ENCODE results near the gene FMN1. TPM values are rescaled to one million over a fixed set of nuclear protein-coding genes. Genes with fewer than 3 reads are reported as not detected.

Gene FMN1
- total RNA-seq, 6 donors from 2014 or later, result 20.2 to 176 (median 53.8) TPM

DNA sequence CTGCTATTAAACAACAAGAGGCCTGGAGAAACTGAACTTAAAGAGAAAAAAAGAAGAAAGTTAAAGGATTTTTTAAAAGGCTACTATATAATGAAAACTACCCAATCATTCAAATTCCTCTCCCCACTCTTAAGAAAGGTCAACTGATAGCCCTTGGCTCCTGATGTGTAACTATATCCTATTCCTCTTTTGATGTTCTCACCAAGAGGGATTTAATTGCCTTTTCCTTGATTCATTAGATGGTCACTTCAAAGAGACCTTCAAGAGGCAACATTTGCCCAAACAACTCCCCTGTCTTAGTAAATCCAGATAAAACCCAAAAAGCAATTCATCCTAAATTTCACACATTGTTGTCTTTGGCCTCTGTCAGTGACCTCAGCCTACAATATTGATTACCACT is 86.0 kb downstream of the FMN1 start:
- Histone ChIP-seq H3K36me3 (no peaks in the 10 kb centered on the region), H3K4me3 (no peak overlapping the region), H3K9me3 (no peaks in the 10 kb centered on the region), H3K27ac (no peak overlapping the region), H3K27me3 (no peaks in the 10 kb centered on the region), H3K4me1 (no peaks in the 10 kb centered on the region)
- TF ChIP-seq POLR2A (IDR thresholded peaks at IDR 0.05) (no peak), EP300 (IDR thresholded peaks at IDR 0.05) (no peak), POLR2AphosphoS5 (IDR thresholded peaks at IDR 0.05) (no peak)
- TF ChIP-seq, protein P1, sequence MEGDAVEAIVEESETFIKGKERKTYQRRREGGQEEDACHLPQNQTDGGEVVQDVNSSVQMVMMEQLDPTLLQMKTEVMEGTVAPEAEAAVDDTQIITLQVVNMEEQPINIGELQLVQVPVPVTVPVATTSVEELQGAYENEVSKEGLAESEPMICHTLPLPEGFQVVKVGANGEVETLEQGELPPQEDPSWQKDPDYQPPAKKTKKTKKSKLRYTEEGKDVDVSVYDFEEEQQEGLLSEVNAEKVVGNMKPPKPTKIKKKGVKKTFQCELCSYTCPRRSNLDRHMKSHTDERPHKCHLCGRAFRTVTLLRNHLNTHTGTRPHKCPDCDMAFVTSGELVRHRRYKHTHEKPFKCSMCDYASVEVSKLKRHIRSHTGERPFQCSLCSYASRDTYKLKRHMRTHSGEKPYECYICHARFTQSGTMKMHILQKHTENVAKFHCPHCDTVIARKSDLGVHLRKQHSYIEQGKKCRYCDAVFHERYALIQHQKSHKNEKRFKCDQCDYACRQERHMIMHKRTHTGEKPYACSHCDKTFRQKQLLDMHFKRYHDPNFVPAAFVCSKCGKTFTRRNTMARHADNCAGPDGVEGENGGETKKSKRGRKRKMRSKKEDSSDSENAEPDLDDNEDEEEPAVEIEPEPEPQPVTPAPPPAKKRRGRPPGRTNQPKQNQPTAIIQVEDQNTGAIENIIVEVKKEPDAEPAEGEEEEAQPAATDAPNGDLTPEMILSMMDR (IDR thresholded peaks at IDR 0.05), result no peak
- no peak for DNase-seq
- no peak for ATAC-seq (ENCODE audit: low FRiP score in 2 of 2)

DNA sequence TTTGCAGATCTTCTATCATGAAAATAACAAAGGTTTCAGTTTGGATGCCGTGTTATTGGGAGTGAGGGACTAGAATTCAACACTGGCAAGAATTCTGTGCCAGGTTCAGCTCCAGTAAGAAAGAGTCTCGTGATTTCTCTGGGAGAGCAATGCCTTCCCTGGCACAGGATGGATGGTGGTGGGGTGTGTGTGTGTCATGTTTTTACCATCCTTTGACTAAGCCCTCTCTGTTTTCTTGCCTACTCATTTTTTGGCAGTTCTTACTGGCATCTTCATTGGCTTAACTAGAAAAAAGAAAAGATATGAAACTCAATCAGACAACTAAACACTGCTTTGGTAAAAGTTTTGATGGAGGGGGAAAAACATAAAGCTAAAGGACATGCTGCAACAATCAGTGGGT is 86.6 kb downstream of the FMN1 start:
- no peaks in the 10 kb centered on the region for H3K4me1 ChIP-seq
- H3K4me3 ChIP-seq, result no peak overlapping the region
- H3K27ac ChIP-seq, result no peak overlapping the region
- no peak for ATAC-seq (ENCODE audit: low FRiP score in 2 of 2)
- H3K9me3 ChIP-seq, result no peaks in the 10 kb centered on the region
- TF ChIP-seq, protein P1 (IDR thresholded peaks at IDR 0.05), result no peak
- TF ChIP-seq POLR2AphosphoS5 (IDR thresholded peaks at IDR 0.05), result no peak
- TF ChIP-seq POLR2A (IDR thresholded peaks at IDR 0.05), result no peak
- TF ChIP-seq EP300 (IDR thresholded peaks at IDR 0.05), result no peak
- H3K36me3 ChIP-seq, result no peaks in the 10 kb centered on the region
- DNase-seq, result no peak
- WGBS, 2 donors, result 88 to 89% methylated on average over 2 of the region's 2 CpGs
- no peaks in the 10 kb centered on the region for H3K27me3 ChIP-seq

DNA sequence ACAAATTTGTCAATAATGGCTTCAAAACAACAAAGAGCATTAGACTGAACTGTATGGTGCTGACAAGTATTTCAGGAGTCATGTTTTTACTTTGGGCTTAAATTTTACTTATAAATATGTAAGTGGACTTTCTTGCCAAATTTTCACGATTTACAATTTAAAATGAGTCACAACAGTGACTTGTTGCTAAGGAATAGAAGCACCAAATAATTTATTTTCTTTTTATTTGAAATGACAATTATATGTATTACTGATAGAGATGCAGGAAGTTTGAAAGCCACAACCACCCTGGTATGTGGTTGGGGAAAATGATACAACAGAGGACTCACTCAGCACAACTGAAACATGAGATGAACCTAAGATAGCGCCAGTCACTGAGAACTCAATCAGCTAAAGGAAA is 90.3 kb downstream of the FMN1 start:
- Histone ChIP-seq H3K4me3 (no peak overlapping the region), H3K36me3 (no peaks in the 10 kb centered on the region), H3K4me1 (no peaks in the 10 kb centered on the region), H3K27me3 (no peaks in the 10 kb centered on the region), H3K9me3 (no peaks in the 10 kb centered on the region), H3K27ac (no peak overlapping the region)
- DNase-seq, result no peak
- no peak for ATAC-seq (ENCODE audit: low FRiP score in 2 of 2)
- TF ChIP-seq, protein P1 (IDR thresholded peaks at IDR 0.05), result no peak
- TF ChIP-seq POLR2A (IDR thresholded peaks at IDR 0.05), result no peak
- TF ChIP-seq EP300 (IDR thresholded peaks at IDR 0.05), result no peak
- no peak for TF ChIP-seq POLR2AphosphoS5 (IDR thresholded peaks at IDR 0.05)
- WGBS, 2 donors, result 29 to 45% methylated on average over 2 of the region's 2 CpGs

DNA sequence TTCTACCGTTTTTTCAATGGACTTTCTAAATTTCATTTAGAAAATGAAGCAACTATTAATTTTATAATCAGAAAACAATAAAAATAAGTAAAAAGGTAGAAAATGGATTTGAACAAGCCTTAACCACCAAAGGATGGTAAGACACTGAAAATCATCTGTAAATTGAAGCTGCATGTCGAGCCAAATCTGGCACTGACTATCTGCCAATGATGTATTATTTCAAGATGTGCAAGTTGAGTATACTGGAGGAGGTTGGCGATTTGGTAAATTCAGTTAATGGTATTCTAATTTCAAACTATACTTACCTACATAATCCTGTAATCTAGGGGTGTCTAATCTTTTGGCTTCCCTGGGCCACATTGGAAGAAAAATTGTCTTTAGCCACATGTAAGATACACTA is 93.5 kb downstream of the FMN1 start:
- Histone ChIP-seq H3K4me1 (no peaks in the 10 kb centered on the region), H3K9me3 (no peaks in the 10 kb centered on the region), H3K36me3 (no peaks in the 10 kb centered on the region), H3K27me3 (no peaks in the 10 kb centered on the region), H3K27ac (no peak overlapping the region), H3K4me3 (no peak overlapping the region)
- DNase-seq, result no peak
- no peak for ATAC-seq (ENCODE audit: low FRiP score in 2 of 2)
- TF ChIP-seq POLR2AphosphoS5 (IDR thresholded peaks at IDR 0.05), result no peak
- TF ChIP-seq, protein P1 (IDR thresholded peaks at IDR 0.05), result no peak
- TF ChIP-seq POLR2A (IDR thresholded peaks at IDR 0.05), result no peak
- TF ChIP-seq EP300 (IDR thresholded peaks at IDR 0.05), result no peak
- 88 to 93% methylated on average over 3 of the region's 3 CpGs for WGBS, 2 donors

DNA sequence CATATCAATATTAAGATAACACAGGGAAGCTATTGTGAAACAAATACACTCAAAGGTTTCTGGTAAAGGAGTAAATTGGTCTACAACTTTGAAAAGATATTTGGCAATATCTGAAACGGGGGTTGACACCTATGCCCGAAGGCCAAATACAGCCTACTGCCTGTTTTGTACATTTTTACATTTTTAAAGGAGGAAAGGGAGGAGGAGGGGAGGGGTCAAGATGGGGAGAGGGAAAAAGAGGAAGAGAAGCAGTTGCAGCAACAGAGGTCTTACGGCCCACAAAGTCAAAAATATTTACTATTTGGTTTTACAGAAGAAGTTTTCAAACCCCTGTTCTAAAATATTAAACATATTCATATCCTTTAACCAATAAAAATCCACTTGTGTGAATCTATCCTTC is 94.2 kb downstream of the FMN1 start:
- TF ChIP-seq EP300 (IDR thresholded peaks at IDR 0.05) (no peak), POLR2A (IDR thresholded peaks at IDR 0.05) (no peak), POLR2AphosphoS5 (IDR thresholded peaks at IDR 0.05) (no peak)
- TF ChIP-seq, protein P1 (IDR thresholded peaks at IDR 0.05), result no peak
- Histone ChIP-seq H3K4me1 (no peaks in the 10 kb centered on the region), H3K27me3 (no peaks in the 10 kb centered on the region), H3K36me3 (no peaks in the 10 kb centered on the region), H3K9me3 (no peaks in the 10 kb centered on the region), H3K4me3 (no peak overlapping the region), H3K27ac (no peak overlapping the region)
- 43 to 62% methylated on average over 3 of the region's 3 CpGs for WGBS, 2 donors
- no peak for ATAC-seq (ENCODE audit: low FRiP score in 2 of 2)
- no peak for DNase-seq

Measured in upper lobe of left lung (tissue), 6 donors.